Activated T-cell treated with anti-CD3 and anti-CD28 coated beads, Interleukin-2, amount 50 U/mL, for 72 hours (primary cell): ENCODE data around the gene FLVCR1. TPM values are rescaled to one million over a fixed set of nuclear protein-coding genes. Genes with fewer than 3 reads are reported as not detected.

Experiments
- ATAC-seq, 2 donors: fragments of 150-1000 bp; cut with Tn5 transposase; replicated peaks in 1 of 2; 2 replicates each; pipeline ENCODE4 v1.10.0; 2021; ENCODE audit warnings: moderate library complexity in 2 of 2, mild to moderate bottlenecking in 1 of 2
- DNase-seq, 2 donors: peaks; one replicate each; pipeline ENCODE4 v3.0.0; 2021 to 2022; ENCODE audit warnings: mixed read lengths in 1 of 2
- H3K27ac Mint-ChIP-seq: one replicate; pipeline ENCODE4 v1.8.0; 2022; ENCODE audit warnings: mild to moderate bottlenecking, moderate library complexity, mixed read lengths
- H3K27me3 Mint-ChIP-seq: one replicate; pipeline ENCODE4 v1.8.0; 2022; ENCODE audit warnings: low read depth, mixed read lengths
- H3K36me3 Mint-ChIP-seq, 2 donors: one replicate each; pipeline ENCODE4 v1.8.0; 2022; ENCODE audit warnings: mixed read lengths in 2 of 2, mild to moderate bottlenecking in 1 of 2; ENCODE audit not compliant: insufficient read depth in 2 of 2
- H3K4me1 Mint-ChIP-seq: one replicate; pipeline ENCODE4 v1.8.0; 2022; ENCODE audit warnings: low read depth, mixed read lengths
- H3K4me3 Mint-ChIP-seq, 2 donors: one replicate each; pipeline ENCODE4 v1.8.0; 2022; ENCODE audit warnings: mild to moderate bottlenecking in 2 of 2, mixed read lengths in 2 of 2, moderate library complexity in 2 of 2
- H3K9me3 Mint-ChIP-seq, 2 donors: one replicate each; pipeline ENCODE4 v1.8.0; 2022; ENCODE audit warnings: mixed read lengths in 2 of 2
- total RNA-seq, 2 donors: library from RNA; stranded (reverse); gene quantifications; one replicate each; pipeline ENCODE4 v1.2.3, GENCODE V29; 2022

The FLVCR1 gene
- total RNA-seq, 2 donors from 2014 or later: 9.5 to 15.7 TPM

DNA sequence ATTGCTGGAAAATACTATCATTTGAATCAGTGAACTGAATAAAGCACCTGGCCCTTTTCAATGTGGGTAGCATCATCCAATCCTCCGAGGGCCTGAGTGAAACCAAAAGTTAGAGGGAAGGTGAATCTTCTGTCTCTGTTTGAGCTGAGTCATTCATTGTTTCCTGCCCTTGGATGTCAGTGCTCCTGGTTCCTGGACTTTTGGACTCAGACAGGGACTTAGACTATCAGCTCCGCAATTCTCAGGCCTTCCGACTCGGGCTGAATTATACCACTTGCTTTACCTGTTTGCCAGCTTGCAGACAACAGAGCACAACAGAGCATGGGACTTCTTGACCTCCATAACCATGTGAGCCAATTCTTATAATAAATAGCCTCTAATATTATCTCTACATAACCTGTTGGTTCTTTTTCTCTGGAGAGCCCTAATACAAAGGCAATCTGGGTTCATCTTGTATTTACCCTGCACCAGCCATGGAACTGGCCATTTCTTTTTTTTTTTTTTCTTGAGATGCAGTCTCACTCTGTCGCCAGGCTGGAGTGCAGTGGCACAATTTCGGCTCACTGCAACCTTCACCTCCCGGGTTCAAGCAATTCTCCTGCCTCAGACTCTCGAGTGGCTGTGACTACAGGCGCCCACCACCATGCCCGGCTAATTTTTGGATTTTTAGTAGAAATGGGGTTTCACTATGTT is 73.1 kb downstream of the FLVCR1 start:
- H3K4me1 Mint-ChIP-seq: no peaks in the 10 kb centered on the region
- H3K36me3 Mint-ChIP-seq: no peaks in the 10 kb centered on the region
- no peak for ATAC-seq
- H3K4me3 Mint-ChIP-seq: no peak overlapping the region
- DNase-seq: no peak
- H3K9me3 Mint-ChIP-seq: no peaks in the 10 kb centered on the region
- H3K27ac Mint-ChIP-seq: no peak overlapping the region
- no peaks in the 10 kb centered on the region for H3K27me3 Mint-ChIP-seq

DNA sequence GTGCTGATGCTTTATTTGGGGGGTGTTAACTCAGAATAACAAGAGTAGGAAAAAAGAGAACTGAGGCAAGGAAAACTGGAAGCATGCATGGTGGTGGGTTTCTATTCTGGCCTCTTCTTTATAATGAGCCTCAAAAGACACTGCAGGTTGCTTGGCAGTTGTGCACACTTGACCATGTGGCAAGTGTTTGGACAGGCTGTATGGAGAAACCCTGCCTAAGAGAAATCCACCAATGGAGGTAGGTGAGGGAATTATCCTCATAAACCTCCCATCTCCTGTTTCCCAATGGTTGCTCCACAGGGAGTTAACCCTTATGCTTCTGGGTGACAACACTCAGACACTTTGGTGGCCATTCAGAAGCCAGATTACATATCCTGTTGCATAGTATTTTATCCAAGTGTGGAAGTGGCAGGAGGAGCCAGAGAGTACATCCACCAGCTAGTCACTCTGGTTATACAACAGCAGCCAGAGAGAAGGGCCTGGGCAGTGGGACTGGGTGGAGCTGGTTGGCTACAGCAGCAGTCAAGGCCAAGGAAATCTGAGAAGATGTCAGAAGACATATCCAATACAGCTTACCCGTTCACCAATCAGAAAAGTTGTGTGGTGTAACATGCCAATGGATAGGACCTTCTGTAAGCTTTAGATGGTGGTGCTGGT is 75.9 kb downstream of the FLVCR1 start:
- ATAC-seq: no peak
- H3K36me3 Mint-ChIP-seq: no peaks in the 10 kb centered on the region

DNA sequence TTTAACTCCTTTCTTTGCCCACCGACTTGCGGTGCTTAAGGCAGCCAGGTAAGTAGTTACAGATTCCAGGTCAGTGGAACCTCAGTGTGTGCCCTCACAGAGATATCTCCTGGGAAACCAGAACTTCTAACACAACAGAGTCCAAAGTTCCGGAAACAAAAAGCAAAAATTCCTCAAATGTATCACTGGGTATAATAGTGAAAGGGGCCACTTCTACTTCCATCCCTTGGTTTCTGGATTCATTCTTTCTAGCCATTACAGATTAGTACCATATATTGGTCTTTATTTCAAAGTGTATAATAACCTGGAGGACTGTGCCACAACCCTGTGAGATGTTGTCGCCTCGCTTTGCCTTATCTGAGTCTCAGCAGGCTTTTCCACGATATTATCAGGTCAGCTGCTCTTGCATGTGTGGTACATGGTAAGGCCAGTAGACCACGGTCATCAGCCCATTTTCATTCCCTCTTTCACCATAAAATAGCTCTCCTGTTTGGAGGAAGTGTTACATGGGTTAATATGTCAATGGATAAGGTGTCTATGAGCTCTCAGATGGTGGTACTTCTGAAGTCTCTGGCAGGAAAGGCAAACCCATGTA is 77.4 kb downstream of the FLVCR1 start:
- Mint-ChIP-seq H3K4me3 (no peak overlapping the region), H3K4me1 (no peaks in the 10 kb centered on the region), H3K36me3 (no peaks in the 10 kb centered on the region), H3K27ac (no peak overlapping the region), H3K27me3 (no peaks in the 10 kb centered on the region), H3K9me3 (no peaks in the 10 kb centered on the region)
- no peak for DNase-seq
- ATAC-seq: no peak

More for the DNA sequence above, 75.9 kb downstream of the FLVCR1 start:
- Mint-ChIP-seq H3K27me3 (no peaks in the 10 kb centered on the region), H3K4me1 (no peaks in the 10 kb centered on the region), H3K27ac (no peak overlapping the region), H3K4me3 (no peak overlapping the region), H3K9me3 (no peaks in the 10 kb centered on the region)
- DNase-seq: no peak

DNA sequence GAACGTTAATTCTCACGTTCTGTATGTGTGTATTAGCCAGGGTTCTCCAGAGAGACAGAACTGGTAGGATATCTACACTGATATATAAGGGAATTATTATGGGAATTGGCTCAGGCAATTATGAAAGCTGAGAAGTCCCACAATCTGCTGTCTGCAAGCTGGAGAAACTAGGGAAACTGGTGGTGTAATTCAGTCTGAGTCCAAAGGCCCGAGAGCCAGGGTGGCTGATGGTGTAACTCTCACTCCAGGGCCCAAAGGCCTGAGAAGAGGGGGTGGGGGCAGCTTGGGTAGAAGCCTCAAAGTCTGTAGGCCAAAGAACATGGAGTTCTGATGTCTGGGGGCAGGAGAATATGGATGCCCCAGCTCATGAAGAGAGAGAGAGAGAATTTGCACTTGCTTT is 79.0 kb downstream of the FLVCR1 start:
- H3K4me3 Mint-ChIP-seq: no peak overlapping the region
- H3K27ac Mint-ChIP-seq: no peak overlapping the region
- peaks cover 11% of the 10 kb centered on the region for H3K27me3 Mint-ChIP-seq
- ATAC-seq (no peak), DNase-seq (no peak)
- no peaks in the 10 kb centered on the region for H3K4me1 Mint-ChIP-seq
- H3K36me3 Mint-ChIP-seq: no peaks in the 10 kb centered on the region
- H3K9me3 Mint-ChIP-seq: no peaks in the 10 kb centered on the region

DNA sequence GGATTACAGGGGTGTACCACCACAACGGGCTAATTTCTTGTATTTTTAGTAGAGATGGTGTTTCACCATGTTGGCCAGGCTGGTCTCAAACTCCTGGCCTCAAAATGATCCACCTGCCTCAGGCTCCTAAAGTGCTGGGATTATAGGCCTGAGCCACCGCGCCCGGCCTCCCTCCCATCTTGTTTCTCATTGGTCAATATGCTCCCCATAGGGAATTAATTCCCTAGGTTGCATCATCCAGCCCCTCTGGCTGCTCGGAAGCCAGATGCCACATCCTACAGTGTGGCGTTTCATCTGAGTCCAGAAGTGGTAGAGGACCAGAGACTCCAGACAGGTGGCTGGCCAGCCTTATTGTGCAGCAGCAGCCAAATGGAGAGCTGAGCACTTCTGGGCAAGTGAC is 80.8 kb downstream of the FLVCR1 start:
- H3K9me3 Mint-ChIP-seq: no peaks in the 10 kb centered on the region
- ATAC-seq (no peak), DNase-seq (no peak)
- H3K36me3 Mint-ChIP-seq: no peaks in the 10 kb centered on the region
- no peak overlapping the region for H3K4me3 Mint-ChIP-seq
- H3K4me1 Mint-ChIP-seq: no peaks in the 10 kb centered on the region
- peaks cover 11% of the 10 kb centered on the region for H3K27me3 Mint-ChIP-seq
- no peak overlapping the region for H3K27ac Mint-ChIP-seq

DNA sequence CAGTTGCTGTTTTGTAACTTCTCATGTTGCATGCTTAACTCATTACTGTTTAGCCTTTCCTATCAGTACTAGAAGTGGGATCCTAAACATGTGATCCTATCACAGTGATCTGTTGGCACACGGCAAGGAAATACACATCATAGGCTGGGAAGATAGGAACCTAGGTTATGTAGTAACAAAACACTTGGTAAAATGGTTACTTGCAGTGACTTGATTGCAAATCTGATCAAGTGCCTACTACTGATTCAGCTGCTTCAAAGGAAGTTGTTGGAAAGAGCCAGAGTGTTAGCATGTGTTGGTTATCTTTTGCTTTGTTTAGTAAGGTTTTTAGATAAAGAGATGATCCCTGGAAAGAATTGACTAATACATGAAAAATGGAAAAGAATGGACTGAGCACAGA is 83.4 kb downstream of the FLVCR1 start:
- Mint-ChIP-seq H3K9me3 (no peaks in the 10 kb centered on the region), H3K4me3 (no peak overlapping the region), H3K27me3 (peaks cover 11% of the 10 kb centered on the region), H3K36me3 (no peaks in the 10 kb centered on the region), H3K4me1 (no peaks in the 10 kb centered on the region), H3K27ac (no peak overlapping the region)
- ATAC-seq (no peak), DNase-seq (no peak)

DNA sequence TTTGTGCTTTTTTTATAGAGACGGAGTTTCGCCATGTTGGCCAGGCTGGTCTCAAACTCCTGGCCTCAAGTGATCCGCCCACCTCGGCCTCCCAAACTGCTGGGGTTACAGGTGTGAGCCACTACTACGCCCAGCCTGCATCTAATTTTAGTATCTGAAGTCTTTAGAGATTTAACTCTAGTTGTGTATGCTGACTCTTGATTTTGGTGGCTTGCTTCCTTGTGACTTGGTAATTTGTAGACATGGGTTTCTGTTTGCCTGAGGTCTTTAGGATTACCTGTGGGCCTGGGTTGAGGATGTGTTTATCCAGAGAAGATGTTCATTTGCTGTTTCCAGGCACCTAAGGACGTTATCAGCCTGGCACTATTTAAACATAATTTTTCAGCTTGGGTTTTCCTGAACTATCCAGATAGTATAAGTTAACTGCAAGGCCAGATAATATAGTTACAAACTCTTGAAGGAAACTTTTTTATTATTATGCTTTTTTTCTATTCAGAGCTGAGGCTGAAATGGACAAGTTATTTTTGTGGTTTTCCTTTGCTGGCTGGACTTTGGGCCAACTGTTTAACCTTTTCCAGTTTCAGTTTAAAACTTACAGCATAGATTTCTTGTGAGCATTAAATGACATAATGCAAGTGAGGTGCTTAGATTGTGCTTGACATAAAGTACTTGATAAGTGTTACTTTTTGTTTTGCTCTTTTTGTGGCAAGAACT is 84.8 kb downstream of the FLVCR1 start:
- Mint-ChIP-seq H3K27ac (no peak overlapping the region), H3K9me3 (no peaks in the 10 kb centered on the region), H3K36me3 (no peaks in the 10 kb centered on the region)

DNA sequence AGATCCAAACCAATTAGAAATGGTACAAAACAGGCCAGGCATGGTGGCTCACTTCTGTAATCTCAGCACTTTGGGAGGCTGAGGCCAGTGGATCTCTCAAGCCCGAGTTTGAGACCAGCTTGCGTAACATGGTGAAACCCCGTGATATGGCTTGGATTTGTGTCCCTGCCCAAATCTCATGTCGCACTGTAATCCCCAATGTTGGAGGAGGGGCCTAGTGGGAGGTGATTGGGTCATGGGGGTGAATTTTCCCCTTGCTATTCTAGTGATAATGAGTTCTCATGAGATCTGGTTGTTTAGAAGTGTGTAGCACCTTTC is 85.3 kb downstream of the FLVCR1 start:
- Mint-ChIP-seq H3K27me3 (peaks cover 14% of the 10 kb centered on the region), H3K4me1 (no peaks in the 10 kb centered on the region), H3K4me3 (no peak overlapping the region)

More for the DNA sequence above, 84.8 kb downstream of the FLVCR1 start:
- H3K4me3 Mint-ChIP-seq: no peak overlapping the region
- H3K27me3 Mint-ChIP-seq: peaks cover 11% of the 10 kb centered on the region
- no peak for ATAC-seq
- no peak for DNase-seq
- H3K4me1 Mint-ChIP-seq: no peaks in the 10 kb centered on the region

DNA sequence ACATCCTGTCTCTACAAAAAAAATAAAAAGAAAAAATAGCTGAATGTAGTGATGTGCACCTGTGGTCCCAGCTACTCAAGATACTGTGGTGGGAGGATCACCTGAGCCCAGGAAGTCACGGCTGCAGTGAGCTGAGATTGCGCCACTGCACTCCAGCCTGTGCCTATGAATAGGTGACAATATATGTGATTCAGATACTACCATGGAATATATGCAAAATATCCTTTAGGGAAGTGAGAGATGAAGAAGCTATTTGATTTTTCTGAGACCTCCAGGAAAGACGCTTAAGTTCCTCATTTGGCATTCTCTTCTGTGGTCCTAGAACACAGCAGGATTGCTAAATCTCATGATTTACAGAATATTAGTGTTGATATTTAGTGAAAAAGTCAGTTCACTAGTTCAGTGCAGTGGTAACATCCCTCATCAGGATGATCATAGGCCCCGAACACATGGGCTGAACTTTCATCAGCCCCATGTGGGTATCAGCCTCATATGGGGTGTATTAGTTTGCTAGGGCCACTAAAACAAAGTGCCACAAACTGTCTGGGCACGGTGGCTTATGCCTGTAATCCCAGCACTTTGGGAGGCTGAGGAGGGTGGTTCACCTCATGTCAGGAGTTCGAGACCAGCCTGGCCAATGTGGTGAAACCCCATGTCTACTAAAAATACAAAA is 86.3 kb downstream of the FLVCR1 start:
- no peaks in the 10 kb centered on the region for H3K36me3 Mint-ChIP-seq
- H3K9me3 Mint-ChIP-seq: peaks cover 2 to 3% of the 10 kb centered on the region in 2 donors
- DNase-seq (no peak), ATAC-seq (no peak)
- no peaks in the 10 kb centered on the region for H3K4me1 Mint-ChIP-seq
- H3K4me3 Mint-ChIP-seq: no peak overlapping the region
- peaks cover 24% of the 10 kb centered on the region for H3K27me3 Mint-ChIP-seq
- no peak overlapping the region for H3K27ac Mint-ChIP-seq

More for the DNA sequence above, 85.3 kb downstream of the FLVCR1 start:
- no peaks in the 10 kb centered on the region for H3K36me3 Mint-ChIP-seq
- ATAC-seq (no peak), DNase-seq (no peak)
- H3K27ac Mint-ChIP-seq: no peak overlapping the region
- peaks cover 0 to 2% of the 10 kb centered on the region in 2 donors for H3K9me3 Mint-ChIP-seq

DNA sequence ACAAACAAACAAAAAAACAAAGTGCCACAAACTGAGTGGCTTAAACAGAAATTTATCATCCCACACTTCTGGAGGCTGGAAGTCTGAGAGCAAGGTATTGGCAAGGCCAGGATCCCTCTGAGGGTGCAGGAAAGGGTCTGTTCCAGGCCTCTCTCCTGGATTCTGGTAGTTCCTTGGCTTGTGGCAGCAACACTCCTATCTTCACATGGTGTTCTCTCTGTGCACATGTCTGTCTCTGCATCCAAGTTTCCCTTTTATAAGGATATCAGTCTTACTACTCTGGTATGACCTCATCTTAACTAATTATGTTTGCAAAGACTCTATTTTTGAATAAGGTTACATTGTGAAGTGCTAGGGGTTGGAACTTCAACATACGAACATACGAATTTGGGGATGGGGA is 87.0 kb downstream of the FLVCR1 start:
- Mint-ChIP-seq H3K27me3 (peaks cover 31% of the 10 kb centered on the region), H3K4me3 (no peak overlapping the region), H3K36me3 (no peaks in the 10 kb centered on the region), H3K9me3 (peaks cover 2 to 3% of the 10 kb centered on the region in 2 donors), H3K27ac (no peak overlapping the region), H3K4me1 (peaks cover 2% of the 10 kb centered on the region)
- no peak for DNase-seq
- ATAC-seq: no peak

DNA sequence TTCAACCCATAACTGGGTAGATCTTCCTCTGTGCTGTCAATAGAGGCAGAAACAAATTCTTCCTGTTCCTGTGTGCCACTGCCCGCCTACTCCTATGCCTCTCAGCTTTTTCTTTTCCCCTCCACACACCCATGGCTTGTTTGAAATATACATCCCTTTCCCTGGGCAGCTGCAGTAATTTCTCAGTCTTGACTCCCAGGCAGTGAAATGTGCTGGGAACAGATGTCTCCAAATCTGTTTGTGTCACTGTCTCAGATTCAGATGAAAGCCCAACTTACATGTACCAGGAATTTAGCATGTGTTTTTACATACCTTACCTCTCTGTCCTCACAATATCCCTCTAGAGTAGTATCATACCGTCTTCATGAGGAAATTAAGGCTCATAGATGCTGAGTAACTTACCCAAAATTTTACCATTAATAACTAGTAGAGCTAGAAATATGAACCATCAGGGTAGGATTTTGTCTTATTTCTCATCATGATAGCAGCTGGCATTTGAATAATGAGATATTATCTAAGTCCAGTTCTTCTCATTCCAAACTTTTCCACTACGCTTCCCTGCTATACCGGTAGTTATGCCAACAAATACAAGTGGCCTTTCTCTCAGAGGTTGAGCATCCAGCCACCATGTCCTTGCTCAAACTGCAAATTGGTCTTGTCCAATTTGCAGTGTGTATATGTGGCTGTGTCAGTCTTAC is 87.5 kb downstream of the FLVCR1 start:
- Mint-ChIP-seq H3K27ac (no peak overlapping the region), H3K4me3 (no peak overlapping the region), H3K4me1 (peaks cover 5% of the 10 kb centered on the region), H3K27me3 (peaks cover 35% of the 10 kb centered on the region), H3K36me3 (no peaks in the 10 kb centered on the region), H3K9me3 (peaks cover 2 to 3% of the 10 kb centered on the region in 2 donors)
- ATAC-seq (no peak), DNase-seq (no peak)

DNA sequence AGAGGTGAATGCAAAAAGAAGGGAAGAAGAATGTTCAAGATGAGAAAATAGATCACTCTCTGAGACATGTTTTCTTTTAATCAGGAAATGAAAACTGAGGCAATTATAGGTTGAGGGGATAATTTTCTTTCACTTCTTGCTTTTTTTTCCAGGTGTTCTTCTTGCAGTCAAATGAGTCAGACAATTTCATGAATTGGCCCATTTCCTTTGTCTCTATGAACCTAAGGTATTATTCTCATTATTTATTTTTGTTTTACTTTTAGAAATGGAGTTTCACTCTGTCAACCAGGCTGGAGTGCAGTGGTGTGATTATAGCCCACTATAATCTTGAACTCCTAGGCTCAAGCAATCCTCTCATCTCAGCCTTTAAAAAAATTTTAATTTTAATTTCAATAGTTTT is 88.8 kb downstream of the FLVCR1 start:
- ATAC-seq (no peak), DNase-seq (no peak)
- H3K27me3 Mint-ChIP-seq: peaks cover 27% of the 10 kb centered on the region
- no peak overlapping the region for H3K27ac Mint-ChIP-seq
- peaks cover 10% of the 10 kb centered on the region for H3K4me1 Mint-ChIP-seq
- no peak overlapping the region for H3K4me3 Mint-ChIP-seq
- no peaks in the 10 kb centered on the region for H3K36me3 Mint-ChIP-seq
- peaks cover 2 to 3% of the 10 kb centered on the region in 2 donors for H3K9me3 Mint-ChIP-seq
